OCI-LY7 (cell line): Measurements from ENCODE around the gene DNAH3.

Experiments used
- CTCF ChIP-seq: fragments of 200-600 bp; sonication (generic); conservative IDR thresholded peaks from 2 replicates; pipeline ENCODE4 v1.5.1; 2014; ENCODE audit warnings: mild to moderate bottlenecking, antibody characterized with exemption, low read length, moderate library complexity, mixed read lengths
- EZH2phosphoT487 ChIP-seq: fragments of 200-600 bp; sonication (generic); IDR thresholded peaks from 2 replicates; pipeline ENCODE4 v1.6.1; 2018; ENCODE audit warnings: low read depth, borderline replicate concordance, mild to moderate bottlenecking, mixed run types, antibody characterized with exemption, low read length, moderate library complexity, mixed read lengths

- TF ChIP-seq CTCF, result no peak
- TF ChIP-seq EZH2phosphoT487, result no peak
Measured at GRCh38 chr16:21117567-21117966, 33.1 kb downstream of the DNAH3 start.
